Breast epithelium (tissue), 3 donors: ENCODE measurements around the gene SEPTIN5.
"Not testable (repeated sequence)": the region's sequence is repeated elsewhere in the genome, so short reads cannot be mapped to it uniquely, and the experiment has no call there.

ENCODE experiments used
- POLR2A ChIP-seq: fragments of 450-650 bp; IDR thresholded peaks from one replicate; pipeline ENCODE4 v1.6.1; 2016; ENCODE audit warnings: antibody characterized with exemption, mild to moderate bottlenecking, moderate library complexity
- POLR2AphosphoS5 ChIP-seq, 3 donors: sonication (generic); formaldehyde crosslinking; IDR thresholded peaks; one replicate each; pipeline ENCODE4 v1.6.1; 2017; ENCODE audit warnings: antibody characterized with exemption in 3 of 3
- TF ChIP-seq, protein P1 (sequence below), 3 donors: fragments of 450-650 bp; IDR thresholded peaks; one replicate each; pipeline ENCODE4 v1.5.1; 2016 to 2017; ENCODE audit warnings: antibody characterized with exemption in 3 of 3, mild to moderate bottlenecking in 3 of 3, moderate library complexity in 3 of 3

DNA sequence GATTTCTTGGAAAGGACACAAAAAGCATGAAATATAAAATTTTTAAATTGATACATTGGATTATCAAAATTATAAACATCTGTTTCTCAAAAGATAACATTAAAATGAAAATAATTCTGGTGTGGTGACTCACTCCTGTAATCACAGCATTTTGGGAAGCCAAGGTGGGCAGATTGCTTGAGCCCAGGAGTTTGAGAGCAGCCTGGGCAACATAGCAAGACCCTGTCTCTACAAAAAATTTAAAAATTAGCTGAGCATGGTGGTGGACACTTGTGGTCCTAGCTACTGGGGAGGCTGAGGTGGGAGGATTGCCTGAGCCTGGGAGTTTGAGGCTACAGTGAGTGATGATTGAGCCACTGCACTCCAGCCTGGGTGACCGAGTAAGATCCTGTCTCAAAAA is 16.4 kb upstream of the SEPTIN5 start:
- TF ChIP-seq POLR2A; POLR2AphosphoS5 (IDR thresholded peaks at IDR 0.05): not testable (repeated sequence)
- TF ChIP-seq, protein P1, sequence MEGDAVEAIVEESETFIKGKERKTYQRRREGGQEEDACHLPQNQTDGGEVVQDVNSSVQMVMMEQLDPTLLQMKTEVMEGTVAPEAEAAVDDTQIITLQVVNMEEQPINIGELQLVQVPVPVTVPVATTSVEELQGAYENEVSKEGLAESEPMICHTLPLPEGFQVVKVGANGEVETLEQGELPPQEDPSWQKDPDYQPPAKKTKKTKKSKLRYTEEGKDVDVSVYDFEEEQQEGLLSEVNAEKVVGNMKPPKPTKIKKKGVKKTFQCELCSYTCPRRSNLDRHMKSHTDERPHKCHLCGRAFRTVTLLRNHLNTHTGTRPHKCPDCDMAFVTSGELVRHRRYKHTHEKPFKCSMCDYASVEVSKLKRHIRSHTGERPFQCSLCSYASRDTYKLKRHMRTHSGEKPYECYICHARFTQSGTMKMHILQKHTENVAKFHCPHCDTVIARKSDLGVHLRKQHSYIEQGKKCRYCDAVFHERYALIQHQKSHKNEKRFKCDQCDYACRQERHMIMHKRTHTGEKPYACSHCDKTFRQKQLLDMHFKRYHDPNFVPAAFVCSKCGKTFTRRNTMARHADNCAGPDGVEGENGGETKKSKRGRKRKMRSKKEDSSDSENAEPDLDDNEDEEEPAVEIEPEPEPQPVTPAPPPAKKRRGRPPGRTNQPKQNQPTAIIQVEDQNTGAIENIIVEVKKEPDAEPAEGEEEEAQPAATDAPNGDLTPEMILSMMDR (IDR thresholded peaks at IDR 0.05): not testable (repeated sequence)
